CD4-positive, alpha-beta T cell treated with Interleukin-6 for 4 hours (primary cell): ENCODE data around the gene KAT2B.

Experiments used
- DNase-seq: peaks from one replicate; pipeline ENCODE4 v3.0.0-alpha.2; 2020; ENCODE audit warnings: mixed read lengths

Gene KAT2B

GRCh38 chr3:20154078-20154477, 113.8 kb downstream of the KAT2B start:
- no peak for DNase-seq

DNA sequence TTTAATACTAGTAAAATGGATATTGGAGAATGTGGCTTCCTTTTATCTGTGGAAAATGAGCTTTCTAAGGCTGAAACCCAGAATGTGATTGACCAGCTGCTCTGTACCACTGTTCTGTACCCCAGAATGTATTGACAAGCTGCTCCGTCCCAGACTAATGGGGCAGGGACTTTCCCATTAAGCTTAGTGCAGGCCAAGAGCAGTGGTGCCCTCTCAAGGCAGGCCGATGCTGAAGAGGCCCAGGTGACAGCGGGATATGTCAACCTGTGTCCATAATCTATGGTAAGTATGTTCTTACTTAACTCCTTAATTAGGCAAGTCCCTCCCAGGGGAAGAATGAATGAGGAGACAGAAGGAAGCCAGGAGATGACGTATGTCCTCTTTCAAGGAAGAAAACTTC, 114.7 kb downstream of the KAT2B start:
- no peak for DNase-seq

- no peak for DNase-seq
These were observed 120.0 kb downstream of the KAT2B start for GRCh38 chr3:20160230-20160629.

GRCh38 chr3:20161714-20162113, 121.5 kb downstream of the KAT2B start:
- no peak for DNase-seq

- DNase-seq: no peak
These were observed 133.7 kb downstream of the KAT2B start for GRCh38 chr3:20173844-20174410.

- DNase-seq: no peak
These were observed 141.0 kb downstream of the KAT2B start for GRCh38 chr3:20181276-20181675.

DNA sequence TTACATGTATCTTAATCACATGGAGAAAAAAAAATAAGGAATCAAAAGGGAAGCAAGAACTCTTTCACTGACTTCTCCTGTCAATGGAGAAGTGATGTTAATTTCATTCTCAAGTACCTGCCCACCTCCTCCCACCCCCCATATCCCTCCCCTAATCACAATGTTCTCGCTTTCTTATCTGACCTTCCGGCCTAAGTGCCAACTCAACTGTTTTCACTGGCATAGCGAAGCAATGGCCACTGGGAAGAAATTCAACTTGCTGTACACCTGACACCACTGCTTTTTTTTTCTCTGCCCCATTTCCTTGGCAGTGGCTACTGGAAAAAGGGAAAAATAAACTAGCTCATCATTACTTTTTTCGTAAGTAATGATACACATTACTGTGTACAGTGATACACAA, 142.0 kb downstream of the KAT2B start:
- no peak for DNase-seq

DNA sequence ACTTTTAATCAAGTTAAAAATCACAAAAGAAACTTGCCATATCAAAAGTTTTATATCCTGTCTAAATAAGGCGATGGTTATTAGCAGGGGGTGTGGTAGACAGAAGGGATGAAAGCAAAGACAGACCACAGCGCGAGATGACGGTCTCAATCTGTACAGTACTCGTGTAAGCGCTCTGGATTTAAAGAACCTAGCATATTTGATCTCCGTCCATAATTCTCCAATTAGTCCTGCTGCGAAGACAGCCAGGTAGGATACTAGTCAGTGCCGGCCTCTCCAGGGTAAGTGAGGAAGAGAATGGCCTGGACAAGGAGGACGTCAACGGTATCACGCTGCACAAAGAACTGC, 145.1 kb downstream of the KAT2B start:
- no peak for DNase-seq

- peak; percentile 100 for DNase-seq
These were observed 145.7 kb downstream of the KAT2B start, which contains the start of gene SGO1 for GRCh38 chr3:20185679-20186599. Gene SGO1, minus strand, starts transcription at chr3:20186206. Its CDS starts 2,179 bp downstream, at chr3:20184027.

DNA sequence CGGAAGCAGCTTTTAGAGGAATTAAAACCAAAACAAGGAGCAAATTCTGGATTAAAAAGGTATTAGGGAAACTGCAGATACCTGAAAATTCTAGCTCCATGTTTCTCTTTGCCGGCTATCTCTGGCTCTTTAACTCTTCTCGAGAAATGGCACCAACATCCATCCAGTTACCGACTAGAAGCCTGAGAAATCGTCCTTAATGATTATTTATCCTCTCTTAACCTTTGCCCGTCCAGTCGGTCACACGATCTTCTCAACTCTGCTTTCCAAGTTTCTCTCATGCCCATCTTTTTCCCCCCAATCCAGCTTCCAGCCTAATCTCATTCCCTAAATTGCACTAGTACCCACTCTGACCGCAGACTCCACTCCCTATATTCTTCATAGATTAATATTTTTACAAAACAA, 146.4 kb downstream of the KAT2B start:
- DNase-seq: no peak

GRCh38 chr3:20190991-20191390, 150.7 kb downstream of the KAT2B start:
- no peak for DNase-seq

DNA sequence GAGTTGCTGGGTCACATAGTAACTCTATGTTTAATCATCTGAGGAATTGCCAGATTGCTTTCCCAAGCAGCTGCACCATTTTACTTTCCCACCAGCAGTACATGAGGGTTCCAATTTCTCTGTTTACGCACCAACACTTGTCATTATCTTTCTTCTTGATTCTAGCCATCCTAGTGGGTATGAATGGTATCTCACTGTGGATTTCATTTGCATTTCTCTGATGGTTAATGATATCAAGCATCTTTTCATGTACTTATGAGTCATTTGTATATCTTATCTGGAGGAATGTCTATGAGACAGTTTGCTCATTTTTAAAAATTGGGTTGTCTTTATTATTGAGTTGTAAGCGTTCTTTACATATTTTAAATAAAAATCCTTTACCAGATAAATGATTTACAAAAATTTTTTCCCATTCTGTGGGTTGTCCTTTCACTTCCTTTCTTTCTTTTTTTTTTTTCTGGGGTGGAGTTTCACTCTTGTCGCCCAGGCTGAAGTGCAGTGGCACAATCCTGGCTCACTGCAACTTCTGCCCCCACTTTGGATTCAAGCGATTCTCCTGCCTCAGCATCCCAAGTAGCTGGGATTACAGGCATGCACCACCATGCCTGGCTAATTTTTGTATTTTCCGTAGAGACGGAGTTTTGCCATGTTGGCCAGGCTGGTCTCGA, 154.7 kb downstream of the KAT2B start:
- no peak for DNase-seq

- DNase-seq: no peak
These were observed 157.5 kb downstream of the KAT2B start for GRCh38 chr3:20197775-20198174.

GRCh38 chr3:20201143-20201542, 160.9 kb downstream of the KAT2B start:
- DNase-seq: no peak
